HG02623 (cell line): ENCODE measurements around the gene NEK11.
"Not testable (repeated sequence)": the region's sequence is repeated elsewhere in the genome, so short reads cannot be mapped to it uniquely, and the experiment has no call there.

ENCODE experiments used
- ATAC-seq: cut with Tn5 transposase; IDR thresholded peaks from one replicate; pipeline ENCODE4 v1.9.1; 2021; ENCODE audit warnings: moderate library complexity; ENCODE audit not compliant: unreplicated experiment

The NEK11 gene

GRCh38 chr3:131042271-131042985 lies 15.8 kb downstream of the NEK11 start:
- not testable (repeated sequence) for ATAC-seq

- ATAC-seq, result no peak
Observed at GRCh38 chr3:131047582-131047981, 20.9 kb downstream of the NEK11 start.

GRCh38 chr3:131048030-131048429 lies 21.4 kb downstream of the NEK11 start:
- ATAC-seq, result no peak

GRCh38 chr3:131050001-131050400 lies 23.3 kb downstream of the NEK11 start:
- ATAC-seq, result no peak

- no peak for ATAC-seq
Observed at GRCh38 chr3:131053043-131053859, 26.6 kb downstream of the NEK11 start.

- no peak for ATAC-seq
Observed at GRCh38 chr3:131067983-131068382, 41.3 kb downstream of the NEK11 start.

GRCh38 chr3:131072099-131072559 lies 45.5 kb downstream of the NEK11 start:
- ATAC-seq, result no peak

- no peak for ATAC-seq
Observed at GRCh38 chr3:131072845-131073244, 46.2 kb downstream of the NEK11 start.

- no peak for ATAC-seq
Observed at GRCh38 chr3:131075632-131076328, 49.1 kb downstream of the NEK11 start.

GRCh38 chr3:131077904-131078303 lies 51.2 kb downstream of the NEK11 start:
- no peak for ATAC-seq

- no peak for ATAC-seq
Observed at GRCh38 chr3:131079086-131079485, 52.4 kb downstream of the NEK11 start.

GRCh38 chr3:131081224-131081623 lies 54.5 kb downstream of the NEK11 start:
- ATAC-seq, result no peak

- ATAC-seq, result no peak
Observed at GRCh38 chr3:131082246-131082645, 55.6 kb downstream of the NEK11 start.

GRCh38 chr3:131082871-131083863 lies 56.5 kb downstream of the NEK11 start:
- ATAC-seq, result no peak

- ATAC-seq, result no peak
Observed at GRCh38 chr3:131091768-131092167, 65.1 kb downstream of the NEK11 start.

- ATAC-seq, result no peak
Observed at GRCh38 chr3:131107637-131108433, 81.2 kb downstream of the NEK11 start.

- ATAC-seq, result no peak
Observed at GRCh38 chr3:131109156-131109555, 82.5 kb downstream of the NEK11 start.

GRCh38 chr3:131110087-131110486 lies 83.4 kb downstream of the NEK11 start:
- ATAC-seq, result no peak

- no peak for ATAC-seq
Observed at GRCh38 chr3:131114256-131114655, 87.6 kb downstream of the NEK11 start.

GRCh38 chr3:131125684-131126083 lies 99.0 kb downstream of the NEK11 start:
- no peak for ATAC-seq
